Body of pancreas (tissue), 4 donors: ENCODE results near the gene GNRH2.

ENCODE experiments used
- CTCF ChIP-seq, 7 experiments: fragments of 450-650 bp in 4 of 7; fragments of 200-600 bp in 3 of 7; sonication (generic) in 3 of 7; IDR thresholded peaks; one replicate each; pipeline ENCODE4 v1.5.1; 2016 to 2019; ENCODE audit warnings: antibody characterized with exemption in 7 of 7
- POLR2A ChIP-seq, 3 donors: fragments of 450-650 bp; IDR thresholded peaks; one replicate each; pipeline ENCODE4 v1.6.1; 2016; ENCODE audit warnings: antibody characterized with exemption in 3 of 3, mild to moderate bottlenecking in 2 of 3

GRCh38 chr20:3071266-3071609 is 27.8 kb downstream of the GNRH2 start:
- TF ChIP-seq CTCF (IDR thresholded peaks at IDR 0.05) (no peak), POLR2A (IDR thresholded peaks at IDR 0.05) (no peak)
